Testis (tissue), 3 donors: Measurements from ENCODE around the gene PSMD7. TPM values are rescaled to one million over a fixed set of nuclear protein-coding genes. Genes with fewer than 3 reads are reported as not detected.

Experiments
- DNase-seq: peaks from one replicate; pipeline ENCODE4 v3.0.0-alpha.2; 2019
- H3K27ac ChIP-seq, 2 donors: fragments of 200-600 bp; sonication (generic); one replicate each; pipeline ENCODE4 v1.5.1; 2019
- H3K27me3 ChIP-seq: fragments of 200-600 bp; sonication (generic); one replicate; pipeline ENCODE4 v1.5.1; 2019
- H3K36me3 ChIP-seq: fragments of 200-600 bp; sonication (generic); one replicate; pipeline ENCODE4 v1.5.1; 2017; ENCODE audit warnings: low read depth; ENCODE audit errors: missing control alignments
- H3K4me1 ChIP-seq: fragments of 200-600 bp; sonication (generic); one replicate; pipeline ENCODE4 v1.5.1; 2019
- H3K4me3 ChIP-seq, 2 donors: fragments of 200-600 bp; sonication (generic); one replicate each; pipeline ENCODE4 v1.5.1; 2017 to 2019
- H3K9me3 ChIP-seq: fragments of 200-600 bp; sonication (generic); one replicate; pipeline ENCODE4 v1.5.1; 2017
- CTCF ChIP-seq, 3 experiments: fragments of 450-650 bp in 2 of 3; fragments of 200-600 bp in 1 of 3; sonication (generic) in 1 of 3; IDR thresholded peaks; one replicate each; pipeline ENCODE4 v1.5.1; 2016 to 2019; ENCODE audit warnings: antibody characterized with exemption in 3 of 3, mild to moderate bottlenecking in 2 of 3, moderate library complexity in 1 of 3
- POLR2A ChIP-seq: fragments of 450-650 bp; IDR thresholded peaks from one replicate; pipeline ENCODE4 v1.6.1; 2017; ENCODE audit warnings: antibody characterized with exemption, mild to moderate bottlenecking, moderate library complexity
- WGBS, 2 donors: methylation state at CpG; one replicate each; pipeline ENCODE4 v1.1.5; 2018; 5-methylcytosine and 5-hydroxymethylcytosine counted together
- intact Hi-C: fragments of 100-400 bp; cut with DNase I; formaldehyde crosslinking; loops from one replicate; pipeline ENCODE4 v1.15.1; 2023; ENCODE audit warnings: low total_unique reads
- polyA plus RNA-seq: library from polyadenylated mRNA; stranded (reverse); fragments of 350-450 nt; fragmentation: Illumina TruSeq; extraction: RNeasy Lipid Tissue Mini Kit (QIAGEN cat#74804); gene quantifications from one replicate; pipeline ENCODE4 v1.2.3, GENCODE V29; 2014; ENCODE audit warnings: low read depth, low replicate concordance; ENCODE audit not compliant: insufficient read depth
- total RNA-seq, 2 donors: library from RNA; depleted of rRNA; stranded (reverse); fragments of >200 nt; gene quantifications; one replicate each; pipeline ENCODE4 v1.2.3, GENCODE V29; 2016

Gene PSMD7
- total and polyA plus RNA-seq, 3 donors from 2014 or later = 51.6 to 91.4 (median 61.4) TPM

- no peak overlapping the region for H3K4me3 ChIP-seq
- TF ChIP-seq CTCF (IDR thresholded peaks at IDR 0.05) (no peak), POLR2A (no peak)
- H3K27ac ChIP-seq = no peak overlapping the region
- no peaks in the 10 kb centered on the region for H3K9me3 ChIP-seq
- no peak for DNase-seq
- intact Hi-C loops = no loop called here
- H3K4me1 ChIP-seq = no peaks in the 10 kb centered on the region
- H3K27me3 ChIP-seq = no peaks in the 10 kb centered on the region
- WGBS, 2 donors = 79 to 82% methylated on average over 6 of the region's 6 CpGs
- H3K36me3 ChIP-seq = no peaks in the 10 kb centered on the region
Measured at GRCh38 chr16:74253161-74253938, 43.3 kb upstream of the PSMD7 start.

- no peaks in the 10 kb centered on the region for H3K9me3 ChIP-seq
- intact Hi-C loops = no loop called here
- no peaks in the 10 kb centered on the region for H3K27me3 ChIP-seq
- no peak for TF ChIP-seq CTCF (IDR thresholded peaks at IDR 0.05)
- no peak for TF ChIP-seq POLR2A
- no peak overlapping the region for H3K4me3 ChIP-seq
- H3K4me1 ChIP-seq = no peaks in the 10 kb centered on the region
- DNase-seq = no peak
- 93 to 94% methylated on average over 7 of the region's 7 CpGs for WGBS, 2 donors
- no peak overlapping the region for H3K27ac ChIP-seq
- H3K36me3 ChIP-seq = no peaks in the 10 kb centered on the region
Measured at GRCh38 chr16:74257061-74257460, 39.6 kb upstream of the PSMD7 start.

- no peaks in the 10 kb centered on the region for H3K36me3 ChIP-seq
- intact Hi-C loops = no loop called here
Measured at GRCh38 chr16:74261068-74261467, 35.5 kb upstream of the PSMD7 start.

GRCh38 chr16:74264811-74265210 lies 31.8 kb upstream of the PSMD7 start:
- no peak overlapping the region for H3K27ac ChIP-seq
- no peaks in the 10 kb centered on the region for H3K4me1 ChIP-seq
- no peaks in the 10 kb centered on the region for H3K9me3 ChIP-seq
- no peak for DNase-seq
- no peak overlapping the region for H3K4me3 ChIP-seq
- no peaks in the 10 kb centered on the region for H3K36me3 ChIP-seq
- TF ChIP-seq CTCF (IDR thresholded peaks at IDR 0.05) (no peak), POLR2A (no peak)
- no peaks in the 10 kb centered on the region for H3K27me3 ChIP-seq
- 81 to 83% methylated on average over 3 of the region's 3 CpGs for WGBS, 2 donors
- intact Hi-C loops = no loop called here

More at GRCh38 chr16:74261068-74261467, 35.5 kb upstream of the PSMD7 start:
- H3K9me3 ChIP-seq = no peaks in the 10 kb centered on the region
- WGBS, 2 donors = 70 to 80% methylated on average over 5 of the region's 5 CpGs
- no peak overlapping the region for H3K27ac ChIP-seq
- no peak for DNase-seq
- no peaks in the 10 kb centered on the region for H3K27me3 ChIP-seq
- H3K4me3 ChIP-seq = no peak overlapping the region
- no peaks in the 10 kb centered on the region for H3K4me1 ChIP-seq
- TF ChIP-seq POLR2A = no peak
- TF ChIP-seq CTCF (IDR thresholded peaks at IDR 0.05) = no peak

- Histone ChIP-seq H3K27ac (no peak overlapping the region), H3K36me3 (no peaks in the 10 kb centered on the region), H3K27me3 (no peaks in the 10 kb centered on the region), H3K4me3 (no peak overlapping the region), H3K9me3 (no peaks in the 10 kb centered on the region), H3K4me1 (no peaks in the 10 kb centered on the region)
- TF ChIP-seq CTCF (IDR thresholded peaks at IDR 0.05) (no peak), POLR2A (no peak)
- DNase-seq = no peak
- WGBS, 2 donors = 54 to 56% methylated on average over 3 of the region's 3 CpGs
- intact Hi-C loops = no loop called here
Measured at GRCh38 chr16:74268372-74268782, 28.2 kb upstream of the PSMD7 start.
